SU-DHL-6 (cell line): ENCODE data around the gene PRMT1.

Source experiments
- H2AFZ ChIP-seq: fragments of 200-600 bp; sonication (generic); 2 replicates; pipeline ENCODE4 v1.6.1; 2014; ENCODE audit warnings: low read depth, mild to moderate bottlenecking, moderate library complexity, mixed read lengths, antibody characterized with exemption, low read length; ENCODE audit not compliant: severe bottlenecking
- H3F3A ChIP-seq: fragments of 200-600 bp; shearing (Covaris generic); 2 replicates; pipeline ENCODE4 v1.6.0; 2016; ENCODE audit warnings: antibody characterized with exemption, mild to moderate bottlenecking; ENCODE audit not compliant: insufficient read depth
- H3K27ac ChIP-seq: fragments of 200-600 bp; sonication (generic); 2 replicates; pipeline ENCODE4 v1.5.1; 2016; ENCODE audit warnings: low read depth, mild to moderate bottlenecking, low read length, moderate library complexity, mixed read lengths
- H3K27me3 ChIP-seq: fragments of 200-600 bp; sonication (generic), shearing (Covaris generic); 2 replicates; pipeline ENCODE4 v1.6.0; 2014; ENCODE audit warnings: mild to moderate bottlenecking, low read length
- H3K36me3 ChIP-seq: fragments of 200-600 bp; sonication (generic); 2 replicates; pipeline ENCODE4 v1.6.1; 2014; ENCODE audit warnings: mild to moderate bottlenecking, low read length, mixed read lengths
- H3K4me2 ChIP-seq: fragments of 300-600, 200-600 bp; shearing (Covaris generic), sonication (generic); 2 replicates; pipeline ENCODE4 v1.6.0; 2014; ENCODE audit warnings: low read length, low read depth, mild to moderate bottlenecking; ENCODE audit not compliant: poor library complexity, severe bottlenecking
- H3K4me3 ChIP-seq: fragments of 200-600 bp; sonication (generic); 2 replicates; pipeline ENCODE4 v1.5.1; 2014; ENCODE audit warnings: antibody characterized with exemption, low read length, mild to moderate bottlenecking, mixed read lengths; ENCODE audit not compliant: insufficient read depth, poor library complexity, severe bottlenecking
- H3K79me2 ChIP-seq: fragments of 200-600 bp; sonication (generic); 2 replicates; pipeline ENCODE4 v1.6.1; 2014; ENCODE audit warnings: mild to moderate bottlenecking, low read length, moderate library complexity; ENCODE audit not compliant: insufficient read depth
- H3K9ac ChIP-seq: fragments of 200-600 bp; sonication (generic); 2 replicates; pipeline ENCODE4 v1.7.0; 2014; ENCODE audit warnings: mild to moderate bottlenecking, low read length
- H3K9me2 ChIP-seq: fragments of 200-600 bp; sonication (generic); replicated peaks from 2 replicates; pipeline ENCODE4 v1.6.1; 2014; ENCODE audit warnings: low read length; ENCODE audit not compliant: insufficient read depth
- H3K9me3 ChIP-seq: fragments of 200-600 bp; sonication (generic); 2 replicates; pipeline ENCODE4 v1.6.1; 2014; ENCODE audit warnings: low read length, mixed read lengths; ENCODE audit not compliant: insufficient read depth
- H4K20me1 ChIP-seq: fragments of 200-600 bp; sonication (generic); 2 replicates; pipeline ENCODE4 v1.6.1; 2014; ENCODE audit warnings: low read depth, mild to moderate bottlenecking, antibody characterized with exemption, low read length, moderate library complexity, mixed read lengths
- CTCF ChIP-seq: fragments of 200-600 bp; sonication (generic); IDR thresholded peaks from one replicate; pipeline ENCODE4 v1.5.1; 2017; ENCODE audit warnings: antibody characterized with exemption, mild to moderate bottlenecking, low read length, moderate library complexity; ENCODE audit not compliant: insufficient read depth, poor library complexity, severe bottlenecking
- EZH2phosphoT487 ChIP-seq: fragments of 200-600 bp; sonication (generic), shearing (Covaris generic); conservative IDR thresholded peaks from 2 replicates; pipeline ENCODE4 v1.6.1; 2018; ENCODE audit warnings: mild to moderate bottlenecking, antibody characterized with exemption, low read length, moderate library complexity, mixed read lengths

Gene PRMT1

GRCh38 chr19:49700563-49700962 lies 23.5 kb downstream of the PRMT1 start:
- H3K79me2 ChIP-seq = no peaks in the 10 kb centered on the region
- no peak overlapping the region for H3K9ac ChIP-seq
- no peak overlapping the region for H3K27ac ChIP-seq
- no peaks in the 10 kb centered on the region for H3K9me2 ChIP-seq
- H3K4me3 ChIP-seq = no peak overlapping the region
- no peaks in the 10 kb centered on the region for H3F3A ChIP-seq
- H4K20me1 ChIP-seq = no peaks in the 10 kb centered on the region
- TF ChIP-seq CTCF = no peak
- TF ChIP-seq EZH2phosphoT487 = no peak
- H3K27me3 ChIP-seq = no peaks in the 10 kb centered on the region
- H2AFZ ChIP-seq = no peak overlapping the region
- no peaks in the 10 kb centered on the region for H3K36me3 ChIP-seq
- H3K9me3 ChIP-seq = no peaks in the 10 kb centered on the region
- no peak overlapping the region for H3K4me2 ChIP-seq

GRCh38 chr19:49701271-49701786 lies 24.3 kb downstream of the PRMT1 start:
- no peaks in the 10 kb centered on the region for H3K79me2 ChIP-seq
- no peak overlapping the region for H2AFZ ChIP-seq

GRCh38 chr19:49704888-49705642 lies 28.0 kb downstream of the PRMT1 start:
- Histone ChIP-seq H2AFZ (no peak overlapping the region), H4K20me1 (no peaks in the 10 kb centered on the region), H3K36me3 (no peaks in the 10 kb centered on the region), H3K79me2 (no peaks in the 10 kb centered on the region), H3K27ac (no peak overlapping the region), H3K9me2 (no peaks in the 10 kb centered on the region), H3F3A (no peaks in the 10 kb centered on the region), H3K9ac (no peak overlapping the region), H3K27me3 (no peaks in the 10 kb centered on the region), H3K4me2 (no peak overlapping the region), H3K9me3 (no peaks in the 10 kb centered on the region), H3K4me3 (no peak overlapping the region)
- TF ChIP-seq CTCF (no peak), EZH2phosphoT487 (no peak)

More at GRCh38 chr19:49701271-49701786, 24.3 kb downstream of the PRMT1 start:
- Histone ChIP-seq H3K9me2 (no peaks in the 10 kb centered on the region), H3K27me3 (no peaks in the 10 kb centered on the region), H3K9ac (no peak overlapping the region), H3K4me3 (no peak overlapping the region), H3F3A (no peaks in the 10 kb centered on the region), H3K27ac (no peak overlapping the region), H3K36me3 (no peaks in the 10 kb centered on the region), H3K9me3 (no peaks in the 10 kb centered on the region), H4K20me1 (no peaks in the 10 kb centered on the region), H3K4me2 (no peak overlapping the region)
- TF ChIP-seq CTCF (no peak), EZH2phosphoT487 (no peak)
